Epithelial cell of esophagus (primary cell): ENCODE results near the gene NR3C2.
A peak's percentile ranks its signal among the peaks of the same experiment; 100 is the strongest.

Experiments used
- DNase-seq: peaks from one replicate; pipeline ENCODE4 v3.0.0; 2010; ENCODE audit warnings: low read depth
- H3K4me3 ChIP-seq: 2 replicates; pipeline ENCODE4 v1.5.1; 2011; ENCODE audit warnings: mild to moderate bottlenecking, low read length, control low read depth
- CTCF ChIP-seq: IDR thresholded peaks from 2 replicates; pipeline ENCODE4 v1.5.1; 2011; ENCODE audit warnings: low read depth, mild to moderate bottlenecking, low read length, control low read depth, inconsistent platforms; ENCODE audit not compliant: insufficient read depth; ENCODE audit errors: missing control alignments

The NR3C2 gene

DNA sequence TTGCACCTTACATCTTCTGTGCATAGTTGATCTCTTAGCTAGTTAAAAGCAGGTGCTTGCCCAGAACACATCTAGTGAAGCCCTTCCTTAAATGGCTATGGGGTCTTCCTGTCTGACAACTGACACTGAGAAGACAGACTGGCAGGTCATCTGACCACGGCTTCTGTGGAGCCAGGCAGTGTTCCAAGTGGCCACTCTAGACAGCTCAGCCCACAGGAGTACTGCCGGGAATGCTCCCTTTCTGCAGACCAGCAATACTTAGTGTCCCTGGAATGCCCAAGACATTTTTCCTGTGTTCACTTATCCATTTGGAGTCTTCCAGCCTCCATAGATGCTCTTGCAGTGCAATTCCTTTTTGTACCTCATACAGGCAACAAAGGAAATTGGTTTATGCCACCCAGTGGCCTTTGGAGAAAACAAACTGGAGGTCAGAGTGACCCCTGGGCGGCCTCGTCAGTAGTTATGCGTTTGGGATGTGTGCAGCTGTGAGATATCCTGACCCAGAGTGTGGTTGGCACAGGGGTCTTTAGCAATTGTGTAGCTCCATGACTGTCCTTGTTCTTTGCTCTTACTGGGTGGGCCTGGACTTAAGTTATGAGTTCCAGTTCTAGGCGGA lies 374.8 kb downstream of the NR3C2 start:
- H3K4me3 ChIP-seq: no peak overlapping the region
- DNase-seq: no peak
- no peak for TF ChIP-seq CTCF

DNA sequence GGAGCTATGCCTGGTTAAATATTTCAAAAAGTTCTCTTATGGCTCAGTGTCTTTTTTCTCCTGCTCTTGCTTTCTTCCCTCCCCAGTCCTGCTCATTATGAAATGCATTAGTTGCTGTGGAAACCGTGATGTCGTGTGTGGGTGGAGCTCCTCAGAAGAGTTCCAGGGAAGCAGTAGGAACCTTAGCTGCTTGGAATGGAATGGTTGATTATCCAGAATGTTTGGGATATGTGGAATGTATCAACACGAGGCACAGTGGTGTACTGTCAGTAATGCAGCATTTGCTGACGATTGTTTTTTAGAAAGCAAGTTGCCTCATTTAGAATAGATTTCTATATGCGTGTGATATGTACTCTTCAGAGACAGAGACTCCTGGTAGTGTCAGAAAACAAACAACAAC lies 377.1 kb downstream of the NR3C2 start:
- TF ChIP-seq CTCF: no peak
- DNase-seq: peak; percentile 25
- H3K4me3 ChIP-seq: no peak overlapping the region

GRCh38 chr4:148064451-148064850 lies 377.8 kb downstream of the NR3C2 start:
- no peak for DNase-seq
- H3K4me3 ChIP-seq: no peak overlapping the region
- no peak for TF ChIP-seq CTCF

- no peak for DNase-seq
- no peak overlapping the region for H3K4me3 ChIP-seq
- TF ChIP-seq CTCF: no peak
Observed at GRCh38 chr4:148062301-148062950, 379.8 kb downstream of the NR3C2 start.

- no peak for DNase-seq
- no peak overlapping the region for H3K4me3 ChIP-seq
- no peak for TF ChIP-seq CTCF
Observed at GRCh38 chr4:148061795-148062194, 380.4 kb downstream of the NR3C2 start.

DNA sequence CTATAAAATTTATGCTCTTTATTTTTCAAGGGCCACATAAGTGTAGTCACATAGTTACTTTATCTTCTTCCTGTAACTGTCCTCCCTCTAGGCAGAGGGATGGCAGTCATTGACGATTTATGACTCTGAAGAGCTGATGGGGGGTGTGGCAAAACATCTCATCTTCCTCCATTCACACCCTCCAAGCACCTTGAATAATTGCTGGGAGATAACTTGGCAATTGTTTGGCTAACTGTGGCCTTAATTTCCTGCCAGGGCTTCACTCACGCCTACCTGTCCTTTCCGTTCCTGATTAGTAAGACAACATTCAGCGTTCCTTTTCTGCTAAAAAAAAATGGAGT lies 381.1 kb downstream of the NR3C2 start:
- H3K4me3 ChIP-seq: no peak overlapping the region
- no peak for TF ChIP-seq CTCF
- DNase-seq: no peak
